Mesothelial cell of epicardium (in vitro differentiated cells): ENCODE results near the gene CDRT15. TPM values are rescaled to one million over a fixed set of nuclear protein-coding genes. Genes with fewer than 3 reads are reported as not detected.
"Not testable (repeated sequence)": the region's sequence is repeated elsewhere in the genome, so short reads cannot be mapped to it uniquely, and the experiment has no call there.

Source experiments
- DNase-seq, 2 experiments: peaks; one replicate each; pipeline ENCODE4 v3.0.0; 2021; ENCODE audit warnings: low spot score in 2 of 2; ENCODE audit not compliant: unreplicated experiment in 2 of 2
- H3K27ac Mint-ChIP-seq: 2 replicates; pipeline ENCODE4 v1.8.0; 2021; ENCODE audit warnings: mixed read lengths
- H3K27me3 Mint-ChIP-seq: 2 replicates; pipeline ENCODE4 v1.8.0; 2021; ENCODE audit warnings: low read depth, mixed read lengths
- H3K36me3 Mint-ChIP-seq: 2 replicates; pipeline ENCODE4 v1.8.0; 2021; ENCODE audit warnings: mixed read lengths
- H3K4me1 Mint-ChIP-seq: 2 replicates; pipeline ENCODE4 v1.8.0; 2021; ENCODE audit warnings: mixed read lengths
- H3K4me3 Mint-ChIP-seq: 2 replicates; pipeline ENCODE4 v1.8.0; 2021; ENCODE audit warnings: mild to moderate bottlenecking, moderate library complexity, mixed read lengths
- H3K9me3 Mint-ChIP-seq: 2 replicates; pipeline ENCODE4 v1.8.0; 2021; ENCODE audit warnings: mixed read lengths
- total RNA-seq: library from RNA; stranded (reverse); gene quantifications from 3 replicates; pipeline ENCODE4 v1.2.1, GENCODE V29; 2021

The CDRT15 gene
- total RNA-seq, 1 donor from 2014 or later, result not detected

- not testable (repeated sequence) for H3K4me1 Mint-ChIP-seq, H3K36me3 Mint-ChIP-seq, H3K9me3 Mint-ChIP-seq, DNase-seq, H3K4me3 Mint-ChIP-seq, H3K27ac Mint-ChIP-seq, H3K27me3 Mint-ChIP-seq
Measured at GRCh38 chr17:14186443-14186842, 50.2 kb downstream of the CDRT15 start.

Other genes with a start within 250 kb of the CDRT15 start
- 18.2 to 20.3 TPM (median 18.4 TPM) in 3 replicates for gene COX10, start 167.4 kb downstream of the CDRT15 start, total RNA-seq
- gene HS3ST3B1, start 64.2 kb upstream of the CDRT15 start, total RNA-seq, result 8.7 to 9.8 TPM (median 8.7 TPM) in 3 replicates